ENCODE data around the gene RNF115.
"Not testable (repeated sequence)": the region's sequence is repeated elsewhere in the genome, so short reads cannot be mapped to it uniquely, and the experiment has no call there.

The RNF115 gene

GRCh38 chr1:145730467-145730866 lies 93.4 kb downstream of the RNF115 start:
- no peak for DNase-seq (ENCODE audit: low read depth)

DNA sequence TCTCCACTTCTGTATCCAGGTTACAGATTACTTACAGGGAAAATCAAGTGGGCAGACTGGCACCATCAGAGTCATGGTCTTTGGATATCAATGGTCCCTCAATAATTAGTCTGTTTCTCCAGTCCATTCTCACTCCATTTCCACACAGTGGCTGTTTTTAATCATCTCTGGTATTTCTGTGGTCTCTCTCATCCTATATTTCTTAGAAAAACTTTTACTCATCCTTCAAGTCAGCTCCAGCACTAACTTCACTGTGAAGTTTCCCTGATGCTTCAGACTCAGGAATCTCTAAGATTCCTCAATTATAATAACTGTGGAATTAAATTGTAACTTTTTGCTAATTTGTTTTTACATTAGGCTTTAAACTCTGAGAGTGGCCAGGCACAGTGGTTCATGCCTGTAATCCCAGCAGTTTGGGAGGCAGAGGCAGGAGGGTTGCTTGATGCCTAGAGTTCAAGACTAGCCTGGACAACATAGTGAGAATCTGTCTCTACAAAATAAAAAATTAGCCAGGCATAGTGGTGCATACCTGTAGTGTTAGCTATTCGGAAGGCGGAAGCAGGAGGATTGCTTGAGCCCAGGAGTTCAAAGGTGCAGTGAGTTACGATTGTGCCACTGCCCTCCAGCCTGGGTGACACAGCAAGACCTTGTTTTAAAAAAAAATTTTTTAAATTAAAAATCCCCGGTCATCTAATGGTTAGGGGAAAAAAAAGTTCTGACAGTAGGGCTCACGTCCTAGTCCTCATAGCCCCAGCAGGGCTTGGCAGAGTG lies 94.0 kb downstream of the RNF115 start:
- peak; percentile 30 for DNase-seq (ENCODE audit: low read depth)

DNA sequence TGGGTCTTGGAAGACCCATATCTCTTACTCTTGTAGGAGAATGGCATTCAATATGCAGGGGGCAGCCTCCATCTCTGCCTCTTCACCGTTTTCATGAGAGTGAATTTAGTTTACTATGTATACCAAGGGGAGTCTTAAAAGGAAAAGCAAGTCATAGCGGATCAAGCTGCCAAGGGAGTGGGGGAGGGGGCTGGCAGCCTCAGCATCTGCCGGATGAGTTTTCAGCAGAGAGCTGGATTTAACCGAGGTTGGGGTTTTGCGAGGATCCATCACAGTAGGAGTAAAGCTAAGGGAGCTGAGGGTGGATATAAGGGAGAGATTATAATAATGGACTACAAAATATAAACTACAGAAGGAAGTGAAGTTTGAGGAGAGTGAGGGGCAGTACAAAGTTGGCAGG lies 94.7 kb downstream of the RNF115 start:
- DNase-seq (ENCODE audit: low read depth): no peak

DNA sequence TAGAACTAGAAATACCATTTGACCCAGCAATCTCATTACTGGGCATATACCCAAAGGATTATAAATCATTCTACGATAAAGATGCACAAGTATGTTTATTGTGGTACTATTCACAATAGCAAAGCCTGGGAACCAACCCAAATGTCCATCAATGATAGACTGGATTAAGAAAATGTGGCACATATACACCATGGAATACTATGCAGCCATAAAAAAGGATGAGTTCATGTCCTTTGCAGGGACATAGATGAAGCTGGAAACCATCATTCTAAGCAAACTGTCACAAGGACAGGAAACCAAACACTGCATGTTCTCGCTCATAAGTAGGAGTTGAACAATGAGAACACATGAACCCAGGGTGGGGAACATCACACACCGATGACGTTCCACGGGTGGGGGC lies 97.7 kb downstream of the RNF115 start:
- not testable (repeated sequence) for DNase-seq (ENCODE audit: low read depth)

- DNase-seq (ENCODE audit: low read depth): peak; percentile 41
Observed at GRCh38 chr1:145720878-145721671, 102.8 kb downstream of the RNF115 start.

DNA sequence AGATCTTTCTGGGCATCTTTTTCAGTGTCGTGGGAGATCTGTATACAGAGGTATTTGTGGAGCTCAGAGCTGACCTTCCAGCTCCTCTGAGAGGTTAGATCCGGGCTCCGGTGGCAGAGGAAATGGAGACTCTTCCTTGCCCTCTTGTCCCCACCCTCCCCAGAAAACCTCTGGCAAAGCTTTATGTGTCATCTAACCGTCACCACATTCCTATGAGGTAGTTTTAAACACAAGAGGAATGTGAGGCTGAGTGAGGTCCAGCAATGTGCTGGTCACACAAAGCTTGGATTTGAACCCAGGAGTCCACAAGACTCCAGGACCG lies 103.4 kb downstream of the RNF115 start:
- DNase-seq (ENCODE audit: low read depth): peak; percentile 62

DNA sequence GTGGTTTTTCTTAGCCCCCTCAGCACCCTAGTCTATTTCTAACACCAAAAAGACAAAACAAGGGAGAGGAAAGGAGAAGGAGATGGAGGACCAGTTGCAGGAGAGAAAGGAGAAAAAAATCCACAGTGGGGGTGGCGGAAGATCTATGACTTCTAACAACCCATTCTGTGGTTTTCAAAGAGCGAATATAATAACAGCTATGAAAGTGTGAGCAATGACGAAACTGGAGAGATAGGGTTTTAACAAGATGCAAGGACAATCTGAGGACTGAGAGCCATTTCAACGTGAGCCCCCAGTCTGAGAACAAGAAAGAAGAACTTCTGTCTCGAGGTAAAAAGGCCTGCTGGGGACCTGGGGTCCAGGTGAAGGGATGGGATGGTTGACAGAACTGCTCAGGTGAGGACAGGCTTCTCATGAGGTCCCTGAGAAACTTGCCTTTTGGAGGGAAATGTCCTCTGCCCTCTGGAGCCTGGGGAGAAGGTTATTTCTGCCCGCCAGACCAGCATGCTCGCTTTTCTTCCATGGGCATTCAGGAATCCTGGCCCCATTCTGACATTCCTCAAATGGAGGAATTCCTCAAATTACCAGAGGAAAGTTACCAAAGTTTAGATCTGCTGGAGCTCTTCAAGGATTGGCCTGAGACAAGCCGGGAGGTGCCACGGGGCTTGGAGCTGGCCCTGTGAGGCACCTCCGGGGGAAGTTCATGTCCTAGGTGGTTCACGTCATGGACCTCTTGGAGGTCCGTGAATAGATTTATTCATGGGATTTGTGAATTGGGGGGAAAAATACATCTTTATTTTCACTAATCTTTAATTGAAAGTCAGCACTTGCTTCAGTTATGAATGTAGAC lies 104.4 kb downstream of the RNF115 start, which contains the start of gene CD160:
TSS of gene CD160 (plus strand) at position 270 of the 850 bp plus-strand sequence. CDS start 8,829 bp downstream, outside the sequence.
- DNase-seq (ENCODE audit: low read depth): no peak

DNA sequence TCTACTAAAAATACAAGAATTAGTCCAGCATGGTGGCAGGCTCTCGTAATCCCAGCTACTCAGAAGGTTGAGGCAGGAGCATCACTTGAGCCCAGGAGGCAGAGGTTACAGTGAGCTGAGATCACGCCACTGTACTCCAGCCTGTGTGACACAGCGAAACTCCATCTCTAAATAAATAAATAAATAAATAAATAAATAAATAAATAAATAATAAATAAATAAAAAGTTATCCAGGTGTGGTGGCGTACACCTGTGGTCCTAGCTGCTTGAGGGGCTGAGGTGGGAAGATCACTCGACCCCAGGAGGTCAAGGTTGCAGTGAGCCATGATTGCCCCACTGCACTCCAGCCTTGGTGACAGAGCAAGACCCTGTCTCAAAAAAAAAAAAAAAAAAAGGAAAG lies 105.4 kb downstream of the RNF115 start:
- DNase-seq (ENCODE audit: low read depth): not testable (repeated sequence)

GRCh38 chr1:145717833-145718232 lies 106.1 kb downstream of the RNF115 start:
- no peak for DNase-seq (ENCODE audit: low read depth)

DNA sequence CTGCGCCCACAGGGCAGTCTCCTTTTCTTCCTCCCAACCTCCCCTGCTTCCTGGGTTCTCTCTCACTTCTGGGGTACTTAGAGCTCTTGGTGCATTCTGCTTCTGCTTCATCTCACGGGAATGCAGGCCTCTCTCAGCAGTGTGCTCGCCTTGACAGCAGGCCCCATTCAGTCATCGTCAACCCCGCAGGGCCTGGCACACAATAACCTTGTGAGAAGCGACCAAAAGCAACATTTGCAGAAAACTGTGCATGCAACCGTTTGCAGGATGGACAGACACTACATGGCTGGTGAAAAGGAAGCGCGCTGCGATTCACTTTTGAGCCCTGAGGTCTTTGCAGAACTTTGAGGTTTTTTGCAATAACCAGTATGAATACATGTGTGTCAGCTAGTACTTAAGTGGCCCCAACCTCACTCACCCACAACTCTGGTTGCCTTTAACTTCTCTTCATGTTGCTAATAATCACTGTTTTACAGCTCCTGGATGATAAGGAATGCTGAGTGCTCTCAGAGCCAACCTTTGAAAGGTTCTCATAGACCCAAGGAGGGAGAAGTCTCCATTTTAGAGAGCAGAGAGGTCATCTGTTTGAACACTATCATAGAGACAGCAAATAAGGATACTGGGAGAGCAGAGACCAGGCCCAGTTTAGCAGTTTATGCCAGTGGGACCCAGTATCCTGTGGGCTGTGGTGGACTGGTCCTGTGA lies 107.1 kb downstream of the RNF115 start:
- DNase-seq (ENCODE audit: low read depth): no peak

- DNase-seq (ENCODE audit: low read depth): no peak
Observed at GRCh38 chr1:145714524-145715111, 109.3 kb downstream of the RNF115 start.

DNA sequence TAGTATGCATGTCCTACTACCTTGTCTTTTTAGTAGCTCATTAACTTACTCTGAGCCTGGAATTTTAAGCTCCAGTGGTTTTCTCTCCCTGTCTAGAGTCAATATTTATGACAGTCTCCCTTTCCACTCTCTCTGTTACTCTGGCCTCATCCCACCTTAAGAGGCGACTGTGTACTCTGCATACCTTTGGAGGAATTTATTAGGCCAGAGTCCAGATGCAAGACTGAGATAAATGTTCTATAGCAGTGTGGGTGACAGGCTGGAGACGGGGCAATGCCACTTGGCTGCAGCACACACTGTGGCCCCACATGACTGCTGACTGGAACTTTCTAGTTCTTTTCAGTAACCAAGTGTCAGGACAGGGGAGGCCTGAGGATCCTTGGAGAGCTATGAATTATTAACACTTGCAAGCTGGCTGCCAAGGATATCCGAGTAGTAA lies 112.7 kb downstream of the RNF115 start:
- no peak for DNase-seq (ENCODE audit: low read depth)

- no peak for DNase-seq (ENCODE audit: low read depth)
Observed at GRCh38 chr1:145710291-145711027, 113.4 kb downstream of the RNF115 start.

GRCh38 chr1:145708063-145708462 lies 115.8 kb downstream of the RNF115 start:
- no peak for DNase-seq (ENCODE audit: low read depth)

- DNase-seq (ENCODE audit: low read depth): no peak
Observed at GRCh38 chr1:145707183-145707867, 116.6 kb downstream of the RNF115 start, which contains the start of gene PDZK1. PDZK1 (minus strand) TSS chr1:145707368; CDS start chr1:145688021, 19,347 bp downstream.

- no peak for DNase-seq (ENCODE audit: low read depth)
Observed at GRCh38 chr1:145706086-145706664, 117.7 kb downstream of the RNF115 start.

GRCh38 chr1:145705622-145706021 lies 118.3 kb downstream of the RNF115 start:
- no peak for DNase-seq (ENCODE audit: low read depth)

- DNase-seq (ENCODE audit: low read depth): no peak
Observed at GRCh38 chr1:145702826-145703225, 121.1 kb downstream of the RNF115 start.

DNA sequence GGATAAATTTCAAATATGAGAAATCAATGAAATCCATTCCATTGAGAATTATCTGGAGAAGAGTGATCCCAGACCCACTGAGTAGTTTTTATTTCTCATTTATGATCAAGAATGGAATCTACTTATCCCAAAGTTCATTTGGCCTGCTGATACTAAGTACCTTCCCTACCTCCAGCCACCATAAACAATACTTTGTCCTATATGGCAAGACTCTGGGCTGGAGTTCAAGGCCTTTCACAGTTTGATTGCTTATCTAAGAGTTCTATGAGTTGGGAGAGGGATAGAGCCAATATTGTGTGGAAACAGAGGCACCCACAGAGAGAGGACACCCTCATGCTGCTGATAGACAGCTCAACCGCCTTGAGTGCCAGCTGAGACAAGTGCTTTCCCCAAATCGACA lies 121.8 kb downstream of the RNF115 start:
- DNase-seq (ENCODE audit: low read depth): no peak
